ENCODE data around the gene GJB2. TPM values are rescaled to one million over a fixed set of nuclear protein-coding genes. Genes with fewer than 3 reads are reported as not detected.

The GJB2 gene
- total and polyA plus RNA-seq, 2 of the 8 experiments (the other 6 are each of a cell fraction or from before 2014, with no cell fraction given) = 0.20 to 0.21 TPM

- peaks cover 23 to 41% (median 36%) of the 10 kb centered on the region in 4 experiments for H3K27me3 ChIP-seq (replicated peaks in 1 of 4; ENCODE audit: control insufficient read depth in 3 of 4, extremely low read depth in 1 of 4, insufficient read depth in 3 of 4, low read length in 3 of 4)
- CTCF ChIA-PET (ENCODE audit: partially characterized antibody) = interaction anchor here (0.7 to 3.2 kb wide), 7 partner anchors 22 to 104 kb away, joined by 3 to 11 read pairs (median 3); no protein-coding TSS in a partner anchor
Measured at GRCh38 chr13:20159646-20160305, 33.0 kb downstream of the GJB2 start.

More at GRCh38 chr13:20159646-20160305, 33.0 kb downstream of the GJB2 start:
- Histone ChIP-seq H4K8ac (ENCODE audit: extremely low read depth, insufficient read depth, low read length) (no peak overlapping the region), H2AK5ac (ENCODE audit: low read depth, low read length) (no peak overlapping the region), H2BK12ac (ENCODE audit: low read depth, low read length) (no peak overlapping the region), H3K79me1 (ENCODE audit: low read depth, low read length) (no peaks in the 10 kb centered on the region), H3K9ac (replicated peaks in 1 of 4; ENCODE audit: extremely low read depth in 1 of 4, low read depth in 3 of 4, low read length in 3 of 4) (no peak overlapping the region), H2BK20ac (ENCODE audit: low read length) (no peak overlapping the region), H2BK5ac (ENCODE audit: low read depth, low read length) (no peak overlapping the region), H3K4me1 (replicated peaks in 1 of 4; ENCODE audit: control insufficient read depth in 3 of 4, insufficient read depth in 4 of 4, low read length in 3 of 4) (no peaks in the 10 kb centered on the region), H2BK120ac (replicated peaks; ENCODE audit: low read depth, low read length) (no peak overlapping the region), H3K56ac (replicated peaks; ENCODE audit: insufficient read length, low read depth, low read length) (no peak overlapping the region), H4K20me1 (replicated peaks in 1 of 2; ENCODE audit: control insufficient read depth in 1 of 2, insufficient read depth in 2 of 2, low read length in 2 of 2) (peaks cover 2 to 3% of the 10 kb centered on the region in 2 experiments), H3K36me3 (ENCODE audit: control insufficient read depth in 2 of 4, insufficient read depth in 4 of 4, low read length in 3 of 4) (peaks cover 0 to 7% (median 0%) of the 10 kb centered on the region in 4 experiments; a peak in 1 of 8 replicates), H3K9me3 (ENCODE audit: insufficient read depth in 2 of 2, low read depth in 1 of 2, low read length in 1 of 2) (no peaks in the 10 kb centered on the region), H3K4ac (replicated peaks; ENCODE audit: insufficient read length, low read depth, low read length) (no peak overlapping the region), H3K27ac (ENCODE audit: low read depth, low read length) (no peak overlapping the region), H3K4me3 (ENCODE audit: extremely low read depth in 1 of 4, insufficient read depth in 2 of 4, low read depth in 3 of 4, low read length in 4 of 4) (peak overlapping the region in 2 of 4 experiments; percentile 59 to 70; a peak in 3 of 8 replicates), H3K14ac (ENCODE audit: insufficient read length) (no peak overlapping the region), H3K18ac (ENCODE audit: extremely low read depth, low read length) (no peak overlapping the region), H4K5ac (ENCODE audit: insufficient read length, low read depth, low read length) (no peak overlapping the region), H2AFZ (ENCODE audit: low read length) (no peak overlapping the region), H3K79me2 (ENCODE audit: control insufficient read depth in 1 of 2, insufficient read depth in 2 of 2, low read length in 2 of 2) (no peaks in the 10 kb centered on the region), H3K4me2 (ENCODE audit: insufficient read depth in 1 of 2, low read depth in 2 of 2, low read length in 2 of 2) (peak overlapping the region; percentile 78 to 81), H2BK15ac (ENCODE audit: low read length) (no peak overlapping the region), H3K23me2 (ENCODE audit: low read depth, low read length) (peaks cover 3% of the 10 kb centered on the region; the same call in 1 of the 2 replicates), H4K91ac (replicated peaks; ENCODE audit: insufficient read length, low read length) (no peak overlapping the region), H3K23ac (ENCODE audit: insufficient read length) (no peak overlapping the region)
- FAIRE-seq (no peak), DNase-seq (ENCODE audit: low read depth in 1 of 2, low spot score in 2 of 2) (no peak)
- POLR2A ChIA-PET (ENCODE audit: partially characterized antibody) = no interaction called here
- no peak for TF ChIP-seq FOSL1 (IDR thresholded peaks at IDR 0.05; ENCODE audit: insufficient read depth, low read depth, low read length)
- no peak for TF ChIP-seq NANOG (IDR thresholded peaks at IDR 0.05; ENCODE audit: insufficient read depth, low read depth, low read length, poor library complexity, severe bottlenecking)
- no peak for TF ChIP-seq TAF7 (optimal IDR thresholded peaks at IDR 0.05; ENCODE audit: borderline replicate concordance, low read depth, low read length)
- no peak for TF ChIP-seq HDAC6 (IDR thresholded peaks at IDR 0.05; ENCODE audit: low read depth, low read length)
- no peak for TF ChIP-seq CHD2 (IDR thresholded peaks at IDR 0.05; ENCODE audit: low read length)
- no peak for TF ChIP-seq KDM4A (IDR thresholded peaks at IDR 0.05; ENCODE audit: low read depth, low read length, severe bottlenecking)
- no peak for TF ChIP-seq TBP (IDR thresholded peaks at IDR 0.05; ENCODE audit: low read depth, low read length)
- WGBS, 2 experiments (ENCODE audit: extremely low coverage in 1 of 2, insufficient coverage in 1 of 2, insufficient read length in 1 of 2, insufficient replicate concordance in 2 of 2, low coverage in 1 of 2, low lambda C conversion rate in 2 of 2, missing lambda C conversion rate in 1 of 2) = 45% methylated on average over 18 of the region's 18 CpGs; no CpG with 5 or more reads in 1 of the 2 experiments
